Naive thymus-derived CD8-positive, alpha-beta T cell (primary cell): Measurements from ENCODE around the gene PTAFR. TPM values are rescaled to one million over a fixed set of nuclear protein-coding genes. Genes with fewer than 3 reads are reported as not detected.
A peak's percentile ranks its signal among the peaks of the same experiment; 100 is the strongest.
"Not testable (repeated sequence)": the region's sequence is repeated elsewhere in the genome, so short reads cannot be mapped to it uniquely, and the experiment has no call there.

Experiments used
- ATAC-seq, 2 donors: fragments of 150-1000 bp; cut with Tn5 transposase in 1 of 2; sonication (Bioruptor Pico), chemical (Tn5 transposase) in 1 of 2; 1 replicate in 1 of 2; 2 replicates in 1 of 2; pipeline ENCODE4 v1.10.0; 2021; ENCODE audit warnings: mild to moderate bottlenecking in 2 of 2, moderate library complexity in 2 of 2
- POLR2A ChIA-PET: fragments of 350-600 bp; sonication (Branson Sonifier 250); formaldehyde crosslinking; loops from one replicate; lab custom pipeline; 2021; ENCODE audit warnings: antibody characterized with exemption; lab: Charles Lee
- DNase-seq, 10 donors: peaks; one replicate each; pipeline versions ENCODE4 v3.0.0 to v3.0.0-alpha.2; 2020 to 2022
- H3K27ac Mint-ChIP-seq, 10 donors: one replicate each; pipeline ENCODE4 v1.8.0; 2020 to 2022; ENCODE audit warnings: mild to moderate bottlenecking in 10 of 10, mixed read lengths in 10 of 10, moderate library complexity in 4 of 10, inconsistent platforms in 1 of 10
- H3K27me3 Mint-ChIP-seq, 5 donors: one replicate each; pipeline ENCODE4 v1.8.0; 2021 to 2022; ENCODE audit warnings: mixed read lengths in 5 of 5
- H3K36me3 Mint-ChIP-seq, 3 donors: one replicate each; pipeline ENCODE4 v1.8.0; 2020 to 2022; ENCODE audit warnings: mixed read lengths in 3 of 3, mild to moderate bottlenecking in 2 of 3, inconsistent platforms in 1 of 3
- H3K4me1 Mint-ChIP-seq, 4 donors: one replicate each; pipeline ENCODE4 v1.8.0; 2021 to 2022; ENCODE audit warnings: mixed read lengths in 4 of 4
- H3K4me3 Mint-ChIP-seq, 10 donors: one replicate each; pipeline ENCODE4 v1.8.0; 2020 to 2022; ENCODE audit warnings: mild to moderate bottlenecking in 10 of 10, mixed read lengths in 10 of 10, moderate library complexity in 6 of 10, inconsistent platforms in 1 of 10
- H3K9me3 Mint-ChIP-seq, 9 donors: one replicate each; pipeline ENCODE4 v1.8.0; 2020 to 2022; ENCODE audit warnings: mixed read lengths in 9 of 9, mild to moderate bottlenecking in 3 of 9, inconsistent platforms in 1 of 9, moderate library complexity in 1 of 9
- polyA plus RNA-seq, 3 donors: library from polyadenylated mRNA; unstranded; fragments of 300-500 nt; fragmentation: Illumina TruSeq; gene quantifications; one replicate each; pipeline ENCODE4 v1.2.3, GENCODE V29; 2021
- total RNA-seq, 8 experiments: library from RNA in 2 of 8; stranded (reverse) in 2 of 8; gene quantifications; one replicate each; pipeline ENCODE4 v1.2.3 and lab custom pipeline; 2021 to 2026

Gene PTAFR
- total and polyA plus RNA-seq, 5 experiments from 2014 or later, result 0.34 to 1.1 (median 0.70) TPM

GRCh38 chr1:28156821-28157220, 19.7 kb downstream of the PTAFR start:
- no peaks in the 10 kb centered on the region for H3K9me3 Mint-ChIP-seq
- H3K4me1 Mint-ChIP-seq, result peaks cover 0 to 16% (median 4%) of the 10 kb centered on the region in 4 donors
- POLR2A ChIA-PET, result interaction anchor here (0.7 kb wide), 1 partner anchor 375 kb away, joined by 3 read pairs; no protein-coding TSS in a partner anchor
- H3K27me3 Mint-ChIP-seq, result peaks cover 5 to 44% (median 19%) of the 10 kb centered on the region in 5 donors
- H3K36me3 Mint-ChIP-seq, result peaks cover 0 to 6% (median 2%) of the 10 kb centered on the region in 3 donors
- no peak for ATAC-seq
- DNase-seq, result no peak
- H3K4me3 Mint-ChIP-seq, result no peak overlapping the region
- no peak overlapping the region for H3K27ac Mint-ChIP-seq

- Mint-ChIP-seq H3K4me3 (no peak overlapping the region), H3K36me3 (peaks cover 2 to 9% (median 5%) of the 10 kb centered on the region in 3 donors), H3K27me3 (peaks cover 2 to 32% (median 12%) of the 10 kb centered on the region in 5 donors), H3K4me1 (peaks cover 0 to 8% (median 4%) of the 10 kb centered on the region in 4 donors), H3K27ac (no peak overlapping the region), H3K9me3 (no peaks in the 10 kb centered on the region)
- no peak for DNase-seq
- POLR2A ChIA-PET, result no interaction called here
- ATAC-seq, result no peak
Measured at GRCh38 chr1:28155628-28156027, 20.9 kb downstream of the PTAFR start.

- Mint-ChIP-seq H3K4me3 (no peak overlapping the region), H3K9me3 (no peaks in the 10 kb centered on the region), H3K36me3 (peaks cover 9 to 15% (median 11%) of the 10 kb centered on the region in 3 donors), H3K27ac (no peak overlapping the region), H3K27me3 (peaks cover 2 to 32% (median 7%) of the 10 kb centered on the region in 5 donors), H3K4me1 (peaks cover 0 to 9% (median 3%) of the 10 kb centered on the region in 4 donors)
- DNase-seq, result no peak
- ATAC-seq, result no peak
- POLR2A ChIA-PET, result interaction anchor here (0.7 kb wide), 1 partner anchor 20 kb away, joined by 3 read pairs; no protein-coding TSS in a partner anchor
Measured at GRCh38 chr1:28154078-28154594, 22.4 kb downstream of the PTAFR start.

- ATAC-seq, result no peak
- H3K9me3 Mint-ChIP-seq, result peaks cover 0 to 1% (median 0%) of the 10 kb centered on the region in 9 donors
- DNase-seq, result no peak
- H3K27me3 Mint-ChIP-seq, result peaks cover 0 to 16% (median 2%) of the 10 kb centered on the region in 5 donors
- H3K36me3 Mint-ChIP-seq, result peaks cover 9 to 11% (median 9%) of the 10 kb centered on the region in 3 donors
- H3K27ac Mint-ChIP-seq, result peak overlapping the region in 1 of 10 donors; percentile 79
- H3K4me3 Mint-ChIP-seq, result no peak overlapping the region
- peaks cover 0 to 9% (median 2%) of the 10 kb centered on the region in 4 donors for H3K4me1 Mint-ChIP-seq
- POLR2A ChIA-PET, result no interaction called here
Measured at GRCh38 chr1:28150125-28150780, 26.2 kb downstream of the PTAFR start.

- Mint-ChIP-seq H3K27ac (no peak overlapping the region), H3K27me3 (peaks cover 0 to 16% (median 0%) of the 10 kb centered on the region in 5 donors), H3K4me1 (peaks cover 0 to 8% (median 2%) of the 10 kb centered on the region in 4 donors), H3K36me3 (peaks cover 9 to 11% (median 9%) of the 10 kb centered on the region in 3 donors), H3K4me3 (no peak overlapping the region), H3K9me3 (peaks cover 0 to 1% (median 0%) of the 10 kb centered on the region in 9 donors)
- ATAC-seq (no peak), DNase-seq (no peak)
- POLR2A ChIA-PET, result no interaction called here
Measured at GRCh38 chr1:28148880-28149195, 27.7 kb downstream of the PTAFR start.

GRCh38 chr1:28147264-28148094, 29.0 kb downstream of the PTAFR start:
- Mint-ChIP-seq H3K4me3 (no peak overlapping the region), H3K4me1 (peaks cover 0 to 8% (median 2%) of the 10 kb centered on the region in 4 donors), H3K9me3 (peaks cover 0 to 1% (median 0%) of the 10 kb centered on the region in 9 donors), H3K36me3 (peaks cover 9 to 11% (median 9%) of the 10 kb centered on the region in 3 donors), H3K27me3 (peaks cover 0 to 11% (median 0%) of the 10 kb centered on the region in 5 donors), H3K27ac (no peak overlapping the region)
- POLR2A ChIA-PET, result no interaction called here
- no peak for DNase-seq
- no peak for ATAC-seq

GRCh38 chr1:28145728-28146127, 30.8 kb downstream of the PTAFR start:
- Mint-ChIP-seq H3K9me3 (peaks cover 0 to 1% (median 0%) of the 10 kb centered on the region in 9 donors), H3K27me3 (peaks cover 0 to 11% (median 0%) of the 10 kb centered on the region in 5 donors), H3K4me1 (peaks cover 0 to 8% (median 2%) of the 10 kb centered on the region in 4 donors), H3K27ac (no peak overlapping the region), H3K36me3 (peaks cover 8 to 9% (median 9%) of the 10 kb centered on the region in 3 donors), H3K4me3 (no peak overlapping the region)
- ATAC-seq, result no peak
- POLR2A ChIA-PET, result no interaction called here
- DNase-seq, result no peak

GRCh38 chr1:28144203-28145135, 32.0 kb downstream of the PTAFR start:
- DNase-seq (no peak), ATAC-seq (no peak)
- H3K36me3 Mint-ChIP-seq, result no peaks in the 10 kb centered on the region
- H3K9me3 Mint-ChIP-seq, result peaks cover 0 to 1% (median 0%) of the 10 kb centered on the region in 9 donors
- POLR2A ChIA-PET, result interaction anchor here (0.7 kb wide), 1 partner anchor 13 kb away, joined by 8 read pairs; no protein-coding TSS in a partner anchor
- no peak overlapping the region for H3K4me3 Mint-ChIP-seq
- peak overlapping the region in 1 of 10 donors; percentile 3 for H3K27ac Mint-ChIP-seq
- peaks cover 0 to 13% (median 0%) of the 10 kb centered on the region in 4 donors for H3K4me1 Mint-ChIP-seq
- H3K27me3 Mint-ChIP-seq, result peaks cover 0 to 6% (median 0%) of the 10 kb centered on the region in 5 donors

- POLR2A ChIA-PET, result interaction anchor here (0.7 kb wide), 1 partner anchor 14 kb away, joined by 8 read pairs; no protein-coding TSS in a partner anchor
- DNase-seq (no peak), ATAC-seq (no peak)
- Mint-ChIP-seq H3K27ac (no peak overlapping the region), H3K9me3 (peaks cover 0 to 1% (median 0%) of the 10 kb centered on the region in 9 donors), H3K36me3 (no peaks in the 10 kb centered on the region), H3K27me3 (peaks cover 0 to 11% (median 2%) of the 10 kb centered on the region in 5 donors), H3K4me3 (no peak overlapping the region), H3K4me1 (peaks cover 0 to 19% (median 0%) of the 10 kb centered on the region in 4 donors)
Measured at GRCh38 chr1:28143496-28144202, 32.8 kb downstream of the PTAFR start.

GRCh38 chr1:28141685-28142084, 34.8 kb downstream of the PTAFR start:
- Mint-ChIP-seq H3K27ac (no peak overlapping the region), H3K36me3 (no peaks in the 10 kb centered on the region), H3K9me3 (no peaks in the 10 kb centered on the region)

GRCh38 chr1:28139866-28140265, 36.6 kb downstream of the PTAFR start:
- peaks cover 0 to 30% (median 3%) of the 10 kb centered on the region in 5 donors for H3K27me3 Mint-ChIP-seq
- not testable (repeated sequence) for ATAC-seq, H3K4me3 Mint-ChIP-seq, H3K36me3 Mint-ChIP-seq, DNase-seq, H3K27ac Mint-ChIP-seq, H3K9me3 Mint-ChIP-seq
- H3K4me1 Mint-ChIP-seq, result peaks cover 0 to 31% (median under 1%) of the 10 kb centered on the region in 4 donors
- POLR2A ChIA-PET, result interaction anchor here (0.5 kb wide), 1 partner anchor 14 kb away, joined by 6 read pairs; no protein-coding TSS in a partner anchor

More at GRCh38 chr1:28141685-28142084, 34.8 kb downstream of the PTAFR start:
- ATAC-seq (no peak), DNase-seq (no peak)
- Mint-ChIP-seq H3K4me3 (no peak overlapping the region), H3K27me3 (peaks cover 0 to 12% (median 2%) of the 10 kb centered on the region in 5 donors), H3K4me1 (peaks cover 0 to 17% (median 0%) of the 10 kb centered on the region in 4 donors)
- POLR2A ChIA-PET, result no interaction called here
